Stimulated activated memory B cell treated with anti-CD40 and anti-IgM and Interleukin-4, amounts not matched to agents 10 μg/mL and 1 μg/mL and 100 μg/mL, for 72 hours (primary cell): ENCODE results near the gene GGA1.

Source experiments
- ATAC-seq: fragments of 150-1000 bp; cut with Tn5 transposase; 2 replicates; pipeline ENCODE4 v1.10.0; 2021
- H3K27ac Mint-ChIP-seq: one replicate; pipeline ENCODE4 v1.8.0; 2022; ENCODE audit warnings: mild to moderate bottlenecking, mixed read lengths
- H3K27me3 Mint-ChIP-seq: one replicate; pipeline ENCODE4 v1.8.0; 2022; ENCODE audit warnings: mixed read lengths
- H3K36me3 Mint-ChIP-seq: one replicate; pipeline ENCODE4 v1.8.0; 2022; ENCODE audit warnings: mixed read lengths
- H3K4me1 Mint-ChIP-seq: one replicate; pipeline ENCODE4 v1.8.0; 2022; ENCODE audit warnings: mixed read lengths
- H3K4me3 Mint-ChIP-seq: one replicate; pipeline ENCODE4 v1.8.0; 2022; ENCODE audit warnings: mild to moderate bottlenecking, moderate library complexity, mixed read lengths
- H3K9me3 Mint-ChIP-seq: one replicate; pipeline ENCODE4 v1.8.0; 2022; ENCODE audit warnings: mixed read lengths

The GGA1 gene

DNA sequence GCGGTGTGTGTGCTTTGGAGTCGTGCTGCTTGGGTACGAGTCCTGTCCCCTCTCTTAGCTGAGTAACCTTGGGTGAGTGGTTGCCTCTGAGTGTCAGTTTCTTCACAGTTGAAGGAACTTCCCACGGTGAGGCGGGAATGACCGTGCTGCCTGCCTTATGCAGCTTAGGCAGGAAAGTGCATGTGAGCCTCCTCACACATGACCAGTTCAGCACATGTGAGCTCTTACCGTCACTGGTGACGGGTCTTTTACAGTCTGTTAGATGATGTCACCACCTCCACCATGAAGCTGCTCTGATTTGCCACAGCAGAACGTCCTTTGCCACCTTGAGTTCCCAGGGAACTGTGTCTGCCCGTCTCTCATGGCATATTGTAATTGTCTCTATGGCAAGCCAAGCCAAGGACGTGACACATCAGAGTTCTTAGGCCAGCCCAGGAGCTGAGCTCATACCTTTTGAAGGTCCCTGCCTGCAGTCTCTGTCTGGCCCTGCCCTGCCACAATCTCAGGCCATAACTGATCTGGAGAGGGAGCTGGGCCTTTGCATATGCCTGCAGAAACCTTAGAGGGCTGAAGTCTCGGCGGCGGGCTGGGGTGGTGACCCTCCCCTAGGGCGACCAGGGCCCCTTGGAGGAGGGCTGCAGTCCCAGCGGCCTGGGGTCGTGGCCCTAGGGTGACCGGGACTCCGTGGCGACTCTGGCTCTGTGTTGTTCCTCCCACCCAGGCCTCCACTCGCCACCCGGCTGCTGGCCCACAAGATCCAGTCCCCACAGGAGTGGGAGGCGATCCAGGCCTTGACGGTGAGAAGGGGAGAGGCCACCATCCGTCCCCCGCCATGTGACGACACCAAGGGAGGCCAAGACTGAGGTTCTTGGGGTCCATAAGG lies 7.8 kb downstream of the GGA1 start:
- Mint-ChIP-seq H3K36me3 (peaks cover 60% of the 10 kb centered on the region), H3K27ac (peak overlapping the region; percentile 89), H3K4me1 (peaks cover 50% of the 10 kb centered on the region), H3K27me3 (no peaks in the 10 kb centered on the region), H3K4me3 (no peak overlapping the region), H3K9me3 (no peaks in the 10 kb centered on the region)
- ATAC-seq: peak; percentile 34

DNA sequence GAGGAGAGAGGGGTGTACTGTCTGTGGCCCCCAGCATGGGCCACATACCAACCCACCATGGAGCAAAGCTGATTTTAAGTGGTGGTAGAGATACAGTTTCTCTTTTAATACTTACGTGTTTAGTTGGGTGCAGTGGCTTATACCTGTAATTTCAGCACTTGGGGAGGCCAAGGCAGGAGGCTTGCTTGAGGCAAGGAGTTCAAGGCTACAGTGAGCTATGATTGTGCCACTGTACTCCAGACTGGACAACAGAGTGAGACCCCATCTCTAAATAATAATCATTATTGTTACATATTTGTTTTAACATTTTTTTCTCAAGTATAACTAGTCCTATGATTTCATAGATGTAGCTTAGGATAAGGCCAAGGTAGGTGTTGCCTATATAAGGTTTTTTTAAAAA lies 8.8 kb downstream of the GGA1 start:
- H3K27me3 Mint-ChIP-seq: no peaks in the 10 kb centered on the region
- H3K4me1 Mint-ChIP-seq: peaks cover 48% of the 10 kb centered on the region
- no peaks in the 10 kb centered on the region for H3K9me3 Mint-ChIP-seq
- peak overlapping the region; percentile 89 for H3K27ac Mint-ChIP-seq
- peaks cover 60% of the 10 kb centered on the region for H3K36me3 Mint-ChIP-seq
- no peak for ATAC-seq
- H3K4me3 Mint-ChIP-seq: no peak overlapping the region

DNA sequence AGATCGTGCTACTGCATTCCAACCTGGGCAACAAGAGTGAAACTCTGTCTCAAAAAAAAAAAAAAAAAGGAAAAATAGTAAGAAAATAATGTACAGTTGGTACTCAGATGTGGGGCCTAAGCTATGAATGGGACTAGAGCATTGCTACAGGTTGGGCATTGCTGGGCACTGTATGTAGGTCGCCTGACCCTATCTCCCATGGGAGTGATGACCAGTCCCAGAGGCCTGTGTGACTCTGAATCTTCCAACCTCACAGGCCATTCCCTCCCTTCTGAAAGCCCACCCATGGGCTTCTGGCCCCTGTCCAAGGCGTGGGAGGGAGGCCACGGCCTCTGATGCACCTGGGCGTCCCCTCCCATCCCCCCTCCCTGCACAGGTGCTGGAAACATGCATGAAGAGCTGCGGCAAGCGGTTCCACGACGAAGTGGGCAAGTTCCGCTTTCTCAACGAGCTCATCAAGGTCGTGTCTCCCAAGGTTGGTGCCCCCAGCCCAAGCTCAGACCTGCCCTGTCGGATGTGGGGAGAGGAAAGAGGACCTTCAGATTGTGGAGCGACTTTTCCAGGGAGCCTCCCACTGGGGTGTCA lies 9.5 kb downstream of the GGA1 start:
- ATAC-seq: peak; percentile 85
- peak overlapping the region; percentile 89 for H3K27ac Mint-ChIP-seq
- H3K36me3 Mint-ChIP-seq: peaks cover 54% of the 10 kb centered on the region
- no peak overlapping the region for H3K4me3 Mint-ChIP-seq
- peaks cover 50% of the 10 kb centered on the region for H3K4me1 Mint-ChIP-seq
- H3K9me3 Mint-ChIP-seq: no peaks in the 10 kb centered on the region
- no peaks in the 10 kb centered on the region for H3K27me3 Mint-ChIP-seq

DNA sequence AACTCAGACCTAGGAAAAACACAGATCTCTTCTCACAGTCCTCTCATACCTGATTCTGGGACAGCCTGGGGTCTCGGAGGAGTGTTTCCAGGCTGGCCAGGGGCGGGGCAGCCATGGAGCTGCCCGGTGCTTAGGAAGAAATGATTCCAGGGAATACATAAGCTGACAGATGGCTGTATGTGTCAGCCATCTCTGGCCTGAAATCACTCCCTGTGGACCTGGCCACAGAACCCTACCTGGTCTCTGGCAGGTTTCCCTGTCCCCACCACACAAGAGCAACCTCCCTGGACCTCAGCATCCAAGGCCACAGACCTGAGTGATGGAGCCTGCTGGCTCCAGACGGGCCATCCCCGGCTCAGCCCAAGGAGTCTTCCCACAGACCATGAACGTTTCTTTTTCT lies 10.0 kb downstream of the GGA1 start:
- no peak overlapping the region for H3K4me3 Mint-ChIP-seq
- H3K36me3 Mint-ChIP-seq: peaks cover 52% of the 10 kb centered on the region
- H3K27ac Mint-ChIP-seq: peak overlapping the region; percentile 89
- ATAC-seq: no peak
- peaks cover 49% of the 10 kb centered on the region for H3K4me1 Mint-ChIP-seq
- H3K9me3 Mint-ChIP-seq: no peaks in the 10 kb centered on the region
- no peaks in the 10 kb centered on the region for H3K27me3 Mint-ChIP-seq

DNA sequence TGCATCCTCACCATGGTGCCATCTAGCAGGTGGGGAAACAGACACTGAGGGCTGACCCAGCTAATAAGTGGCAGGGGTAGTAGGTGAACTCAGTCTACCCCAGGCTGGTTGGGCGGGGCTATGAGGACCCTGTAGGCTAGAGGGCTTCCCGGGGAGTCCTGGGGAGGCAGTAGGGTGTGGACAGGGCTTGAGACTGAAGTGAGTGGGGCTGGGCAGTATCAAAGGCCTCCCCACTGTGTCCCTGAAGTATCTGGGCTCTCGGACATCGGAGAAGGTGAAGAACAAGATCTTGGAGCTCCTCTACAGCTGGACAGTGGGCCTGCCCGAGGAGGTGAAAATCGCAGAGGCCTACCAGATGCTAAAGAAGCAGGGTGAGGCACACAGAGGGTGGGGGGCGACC lies 11.4 kb downstream of the GGA1 start:
- H3K27me3 Mint-ChIP-seq: no peaks in the 10 kb centered on the region
- H3K4me3 Mint-ChIP-seq: no peak overlapping the region
- ATAC-seq: no peak
- peaks cover 60% of the 10 kb centered on the region for H3K4me1 Mint-ChIP-seq
- H3K36me3 Mint-ChIP-seq: peaks cover 56% of the 10 kb centered on the region
- peak overlapping the region; percentile 89 for H3K27ac Mint-ChIP-seq
- no peaks in the 10 kb centered on the region for H3K9me3 Mint-ChIP-seq

DNA sequence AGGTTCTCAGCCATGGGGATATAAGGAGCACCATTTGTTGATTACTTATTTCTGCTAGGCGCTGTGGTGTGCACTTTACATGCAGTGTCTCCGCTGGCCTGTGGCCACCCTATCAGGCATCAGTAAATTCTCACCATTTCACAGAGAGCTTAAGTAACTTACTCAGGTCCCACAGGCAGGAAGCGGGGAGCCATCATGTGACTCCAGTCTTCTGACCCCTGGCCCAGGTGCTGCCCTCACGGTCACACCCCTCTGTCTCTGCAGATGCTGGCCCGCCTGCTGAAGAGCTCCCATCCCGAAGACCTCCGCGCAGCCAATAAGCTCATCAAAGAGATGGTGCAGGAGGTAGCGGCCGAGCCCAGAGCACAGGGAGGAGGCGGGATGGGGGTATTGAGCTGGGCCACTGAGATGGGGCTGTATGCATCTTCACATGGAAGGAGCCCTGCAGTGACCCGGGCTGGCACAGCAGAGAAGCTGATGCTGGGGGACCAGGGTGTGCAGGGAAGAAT lies 12.8 kb downstream of the GGA1 start:
- no peak for ATAC-seq
- Mint-ChIP-seq H3K27ac (no peak overlapping the region), H3K36me3 (peaks cover 63% of the 10 kb centered on the region), H3K4me3 (no peak overlapping the region), H3K27me3 (no peaks in the 10 kb centered on the region), H3K4me1 (peaks cover 70% of the 10 kb centered on the region), H3K9me3 (no peaks in the 10 kb centered on the region)

DNA sequence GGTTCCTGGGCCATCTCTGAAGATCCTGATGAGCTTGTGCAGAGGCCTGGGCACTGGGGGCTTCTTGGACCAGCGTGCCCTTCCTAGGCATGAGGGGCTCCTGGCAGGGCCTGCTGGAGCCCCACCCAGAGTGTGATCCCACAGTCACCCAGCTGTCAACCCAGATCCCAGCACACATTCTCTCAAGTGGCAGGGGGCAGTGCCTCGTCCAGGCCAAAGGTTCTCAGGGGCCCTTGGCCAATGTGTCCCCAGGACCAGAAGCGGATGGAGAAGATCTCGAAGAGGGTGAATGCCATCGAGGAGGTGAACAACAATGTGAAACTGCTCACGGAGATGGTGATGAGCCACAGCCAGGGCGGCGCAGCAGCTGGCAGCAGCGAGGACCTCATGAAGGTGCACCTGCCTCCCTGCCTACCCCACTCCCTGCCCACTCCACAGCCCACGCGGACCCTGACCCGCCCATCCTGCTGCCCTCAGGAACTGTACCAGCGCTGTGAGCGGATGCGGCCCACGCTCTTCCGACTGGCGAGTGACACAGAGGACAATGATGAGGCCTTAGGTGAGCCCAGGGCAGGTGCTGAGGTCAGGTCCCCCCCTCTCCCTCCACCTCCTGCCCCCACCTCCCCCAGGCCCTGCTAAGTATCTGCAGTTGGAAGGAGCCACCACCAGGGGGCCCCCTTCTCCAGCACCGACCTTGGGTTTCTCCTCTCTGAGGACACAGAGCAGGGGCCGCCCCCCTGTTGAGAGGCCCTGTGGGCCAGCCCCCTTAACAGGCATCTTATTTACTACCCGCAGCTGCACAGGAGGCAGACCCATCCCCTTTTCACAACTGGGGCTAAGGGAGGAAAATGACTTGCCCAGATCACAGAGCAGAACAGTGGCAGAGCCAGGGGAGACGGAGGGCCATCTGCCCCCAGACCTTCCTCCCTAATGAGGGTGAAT lies 14.7 kb downstream of the GGA1 start:
- no peaks in the 10 kb centered on the region for H3K27me3 Mint-ChIP-seq
- peaks cover 52% of the 10 kb centered on the region for H3K36me3 Mint-ChIP-seq
- peak overlapping the region; percentile 85 for H3K27ac Mint-ChIP-seq
- H3K4me1 Mint-ChIP-seq: peaks cover 81% of the 10 kb centered on the region
- ATAC-seq: peak; percentile 81
- H3K9me3 Mint-ChIP-seq: no peaks in the 10 kb centered on the region
- peak overlapping the region; percentile 48 for H3K4me3 Mint-ChIP-seq

DNA sequence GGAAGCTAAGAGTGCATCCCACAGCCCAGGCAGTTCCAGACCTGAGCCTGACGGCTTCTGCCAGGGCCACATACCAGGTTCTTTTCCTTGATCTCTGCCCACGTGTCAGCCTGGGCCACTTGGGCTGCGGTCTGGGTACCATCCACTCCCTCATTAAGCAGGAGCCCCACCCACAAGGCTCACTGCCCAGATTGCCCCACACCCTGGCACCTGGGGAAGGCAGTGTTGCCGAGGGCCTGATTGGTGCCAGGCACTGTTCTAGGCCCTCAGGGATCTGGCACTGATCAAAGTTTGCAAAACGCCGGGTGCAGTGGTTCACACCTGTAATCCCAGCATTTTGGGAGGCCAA lies 15.4 kb downstream of the GGA1 start:
- H3K4me1 Mint-ChIP-seq: peaks cover 81% of the 10 kb centered on the region
- H3K27ac Mint-ChIP-seq: peak overlapping the region; percentile 85
- H3K9me3 Mint-ChIP-seq: no peaks in the 10 kb centered on the region
- no peak overlapping the region for H3K4me3 Mint-ChIP-seq
- H3K27me3 Mint-ChIP-seq: no peaks in the 10 kb centered on the region
- no peak for ATAC-seq
- H3K36me3 Mint-ChIP-seq: peaks cover 51% of the 10 kb centered on the region

DNA sequence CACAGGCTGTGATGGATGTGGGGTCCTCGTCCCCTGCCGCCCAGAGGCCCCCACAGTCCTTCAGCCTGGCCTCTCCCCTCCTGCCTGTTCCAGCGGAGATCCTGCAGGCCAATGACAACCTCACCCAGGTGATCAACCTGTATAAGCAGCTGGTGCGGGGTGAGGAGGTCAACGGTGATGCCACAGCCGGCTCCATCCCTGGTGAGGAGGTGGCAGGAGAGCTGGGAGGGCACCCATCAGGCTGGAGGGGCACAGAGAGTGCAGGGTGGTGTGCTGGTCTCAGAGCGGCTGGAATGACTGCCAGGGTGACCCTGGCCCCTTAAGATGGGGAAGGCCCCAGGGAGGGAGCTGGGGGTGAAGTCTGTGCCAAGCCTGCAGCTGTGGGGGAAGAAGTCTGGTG lies 16.2 kb downstream of the GGA1 start:
- Mint-ChIP-seq H3K27me3 (no peaks in the 10 kb centered on the region), H3K27ac (peak overlapping the region; percentile 85), H3K4me3 (no peak overlapping the region), H3K36me3 (peaks cover 47% of the 10 kb centered on the region), H3K9me3 (no peaks in the 10 kb centered on the region), H3K4me1 (peaks cover 79% of the 10 kb centered on the region)
- no peak for ATAC-seq

DNA sequence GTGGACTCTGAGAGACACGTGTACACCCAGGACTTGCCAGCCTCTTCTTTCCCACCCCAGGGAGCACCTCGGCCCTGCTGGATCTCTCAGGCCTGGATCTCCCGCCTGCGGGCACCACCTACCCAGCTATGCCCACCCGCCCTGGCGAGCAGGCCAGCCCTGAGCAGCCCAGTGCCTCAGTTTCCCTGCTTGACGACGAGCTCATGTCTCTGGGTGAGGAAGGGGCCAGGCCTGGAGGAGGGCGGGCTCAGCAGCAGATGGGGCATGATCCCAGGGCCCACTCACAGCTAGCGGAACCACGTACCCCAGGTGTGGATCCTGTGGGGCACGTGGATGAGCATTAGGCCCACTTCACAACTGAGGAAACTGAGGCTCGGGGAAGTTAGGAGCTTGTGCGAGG lies 17.1 kb downstream of the GGA1 start:
- no peaks in the 10 kb centered on the region for H3K27me3 Mint-ChIP-seq
- H3K36me3 Mint-ChIP-seq: peaks cover 40% of the 10 kb centered on the region
- peaks cover 71% of the 10 kb centered on the region for H3K4me1 Mint-ChIP-seq
- ATAC-seq: no peak
- H3K4me3 Mint-ChIP-seq: peak overlapping the region; percentile 41
- H3K27ac Mint-ChIP-seq: peak overlapping the region; percentile 85
- H3K9me3 Mint-ChIP-seq: no peaks in the 10 kb centered on the region

DNA sequence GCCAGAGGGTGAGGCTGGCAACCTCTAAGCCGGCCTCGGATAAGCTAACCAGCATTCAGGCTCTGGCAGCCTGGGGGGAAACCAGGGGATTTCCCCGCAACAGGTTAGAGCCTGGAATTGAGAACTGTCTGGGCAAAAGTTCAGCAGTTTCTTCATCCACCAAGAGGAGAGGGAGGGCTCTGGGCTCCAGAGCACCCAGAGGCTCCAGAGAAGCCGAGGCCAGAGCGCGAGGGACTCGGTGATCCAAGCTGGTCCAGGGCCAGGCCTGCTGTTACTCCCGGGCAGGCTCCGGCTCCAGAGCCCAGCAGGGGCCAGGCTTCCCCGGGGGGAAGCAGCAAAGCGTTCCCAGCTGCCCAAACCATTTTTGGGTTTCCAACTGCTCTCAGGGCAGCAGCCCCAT lies 17.5 kb downstream of the GGA1 start:
- ATAC-seq: no peak
- Mint-ChIP-seq H3K4me1 (peaks cover 69% of the 10 kb centered on the region), H3K4me3 (peak overlapping the region; percentile 41), H3K27me3 (no peaks in the 10 kb centered on the region), H3K9me3 (no peaks in the 10 kb centered on the region), H3K27ac (peak overlapping the region; percentile 85), H3K36me3 (peaks cover 38% of the 10 kb centered on the region)

DNA sequence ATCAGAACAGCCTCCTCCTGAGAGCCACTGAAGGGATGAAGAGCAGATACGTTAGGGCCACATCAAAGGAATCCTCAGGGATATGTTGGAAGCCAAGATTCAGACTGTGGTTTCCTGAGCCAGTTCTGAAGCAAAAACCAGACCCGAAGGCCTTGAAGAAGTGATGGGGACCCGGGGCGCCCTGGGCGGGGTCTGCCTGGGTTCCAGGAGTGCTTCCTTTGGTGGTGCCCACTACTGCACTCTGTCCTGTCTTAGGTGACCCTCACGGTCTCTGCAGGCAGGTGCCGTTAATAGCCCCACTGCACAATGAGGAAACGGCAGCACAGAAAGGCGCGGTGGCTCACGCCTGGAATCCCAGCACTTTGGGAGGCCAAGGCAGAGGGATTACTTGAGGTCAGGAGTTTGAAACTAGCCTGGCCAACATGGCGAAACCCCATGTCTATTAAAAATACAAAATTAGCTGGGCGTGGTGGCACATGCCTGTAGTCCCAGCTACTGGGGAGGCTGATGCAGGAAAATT lies 18.0 kb downstream of the GGA1 start:
- Mint-ChIP-seq H3K36me3 (peaks cover 41% of the 10 kb centered on the region), H3K27ac (peak overlapping the region; percentile 85), H3K27me3 (no peaks in the 10 kb centered on the region), H3K9me3 (no peaks in the 10 kb centered on the region), H3K4me1 (peaks cover 73% of the 10 kb centered on the region), H3K4me3 (peak overlapping the region; percentile 6)
- ATAC-seq: no peak

DNA sequence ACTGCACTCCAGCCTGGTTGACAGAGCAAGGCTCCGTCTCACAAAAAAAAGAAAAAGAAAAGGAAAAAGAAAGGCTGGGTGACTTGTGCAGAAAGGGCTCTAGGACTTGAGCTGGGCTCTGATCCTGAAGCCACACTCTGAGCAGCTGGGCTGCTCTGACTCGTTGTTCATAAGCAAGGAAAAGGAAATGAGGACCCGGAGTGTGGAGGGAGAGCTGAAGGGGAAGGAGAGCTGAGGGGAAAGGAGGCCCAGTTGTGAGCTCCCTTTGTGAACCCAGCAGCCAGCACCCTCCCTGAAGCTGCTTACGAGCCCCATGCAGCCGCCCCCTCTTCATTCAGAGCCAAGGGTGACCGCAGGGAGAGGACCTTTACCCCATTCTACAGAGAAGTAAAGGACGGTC lies 18.5 kb downstream of the GGA1 start:
- Mint-ChIP-seq H3K27me3 (no peaks in the 10 kb centered on the region), H3K4me1 (peaks cover 78% of the 10 kb centered on the region), H3K9me3 (no peaks in the 10 kb centered on the region), H3K36me3 (peaks cover 46% of the 10 kb centered on the region), H3K27ac (peak overlapping the region; percentile 85), H3K4me3 (peak overlapping the region; percentile 25)
- ATAC-seq: no peak

DNA sequence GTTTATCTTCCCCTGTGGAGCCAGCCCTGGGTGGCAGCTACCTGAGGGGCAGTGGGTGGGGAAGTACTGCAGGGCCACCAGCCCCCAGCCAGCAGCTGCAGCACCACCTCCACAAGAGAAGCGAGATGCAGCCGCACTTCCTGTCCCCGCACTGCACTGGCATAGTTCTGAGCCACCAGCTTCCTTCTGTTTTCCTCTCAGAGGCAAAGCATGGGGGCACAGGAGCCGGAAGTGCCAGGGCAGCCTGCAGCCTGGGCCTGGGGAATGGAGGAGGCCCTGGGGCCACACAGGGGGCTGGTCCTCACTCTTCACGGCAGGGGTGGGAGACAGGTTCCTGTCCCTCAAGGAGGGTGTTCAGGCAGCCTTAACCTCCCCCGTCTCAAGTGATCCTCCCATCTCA lies 18.9 kb downstream of the GGA1 start:
- ATAC-seq: peak; percentile 65
- Mint-ChIP-seq H3K27me3 (no peaks in the 10 kb centered on the region), H3K9me3 (no peaks in the 10 kb centered on the region), H3K4me1 (peaks cover 82% of the 10 kb centered on the region), H3K4me3 (peak overlapping the region; percentile 25), H3K27ac (peak overlapping the region; percentile 85), H3K36me3 (peaks cover 47% of the 10 kb centered on the region)

DNA sequence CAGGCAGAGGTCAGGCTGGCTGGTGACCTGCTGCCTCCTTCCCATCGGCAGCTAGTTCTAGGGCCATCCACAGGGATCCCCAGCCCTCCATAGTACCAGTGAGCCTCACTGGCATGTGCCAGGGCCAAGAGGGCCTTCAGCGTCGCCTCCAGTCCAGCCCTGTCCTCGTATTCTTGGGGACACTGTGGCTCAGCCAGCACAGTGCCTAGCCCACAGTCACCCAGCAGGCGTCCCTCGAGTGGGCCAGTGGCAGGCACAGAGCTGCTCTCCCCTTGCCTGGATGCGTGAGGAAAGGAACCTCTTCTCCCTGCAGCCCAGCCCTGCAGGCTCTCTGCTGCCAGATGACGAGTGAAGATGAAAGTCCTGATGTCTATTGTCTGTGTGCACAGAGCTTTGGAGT lies 20.2 kb downstream of the GGA1 start:
- Mint-ChIP-seq H3K27ac (peak overlapping the region; percentile 85), H3K27me3 (no peaks in the 10 kb centered on the region), H3K4me1 (peaks cover 83% of the 10 kb centered on the region), H3K4me3 (no peak overlapping the region), H3K36me3 (peaks cover 43% of the 10 kb centered on the region), H3K9me3 (no peaks in the 10 kb centered on the region)
- ATAC-seq: no peak
